Transverse colon (tissue), 4 donors: Measurements from ENCODE around the gene DENND1A.

Experiments
- CTCF ChIP-seq, 5 experiments: fragments of 200-600 bp in 3 of 5; fragments of 450-650 bp in 2 of 5; sonication (generic) in 3 of 5; IDR thresholded peaks; 1 replicate in 2 of 5; 2 replicates in 3 of 5; pipeline ENCODE4 v1.5.1; 2016 to 2017; ENCODE audit warnings: antibody characterized with exemption in 5 of 5, inconsistent platforms in 3 of 5, mild to moderate bottlenecking in 2 of 5, moderate library complexity in 1 of 5
- POLR2AphosphoS5 ChIP-seq, 3 donors: sonication (generic); formaldehyde crosslinking; IDR thresholded peaks; one replicate each; pipeline ENCODE4 v1.6.1; 2016; ENCODE audit warnings: antibody characterized with exemption in 3 of 3

GRCh38 chr9:123686829-123687192, 243.1 kb downstream of the DENND1A start:
- TF ChIP-seq CTCF (IDR thresholded peaks at IDR 0.05) (no peak), POLR2AphosphoS5 (IDR thresholded peaks at IDR 0.05) (no peak)
